SK-N-SH treated with all-trans-retinoic acid at 6 μM for 48 hours (cell line): ENCODE results near the gene MAP2K1.

Experiments
- CSRNP3 ChIP-seq: fragments of 250-450 bp; sonication (Bioruptor Pico); IDR thresholded peaks from 2 replicates; pipeline ENCODE4 v1.5.1; 2021; ENCODE audit warnings: mild to moderate bottlenecking, moderate library complexity
- ESRRG ChIP-seq: fragments of 250-450 bp; sonication (Bioruptor Pico); IDR thresholded peaks from 2 replicates; pipeline ENCODE4 v1.6.1; 2021; ENCODE audit warnings: mild to moderate bottlenecking
- POU6F1 ChIP-seq: fragments of 250-450 bp; sonication (Bioruptor Pico); IDR thresholded peaks from 2 replicates; pipeline ENCODE4 v1.8.0; 2021; ENCODE audit warnings: low read depth, mild to moderate bottlenecking, moderate library complexity, borderline replicate concordance
- SNAI2 ChIP-seq: fragments of 250-450 bp; sonication (Bioruptor Pico); IDR thresholded peaks from 2 replicates; pipeline ENCODE4 v1.5.0; 2020; ENCODE audit warnings: mild to moderate bottlenecking, moderate library complexity
- ZFP30 ChIP-seq: fragments of 450-650 bp; formaldehyde crosslinking; IDR thresholded peaks from 2 replicates; pipeline ENCODE4 v1.5.0; 2022; ENCODE audit warnings: mild to moderate bottlenecking, moderate library complexity
- ZNF70 ChIP-seq: fragments of 450-650 bp; formaldehyde crosslinking; IDR thresholded peaks from 2 replicates; pipeline ENCODE4 v1.5.0; 2020; ENCODE audit warnings: mild to moderate bottlenecking, moderate library complexity

GRCh38 chr15:66494262-66494661 is 107.5 kb downstream of the MAP2K1 start:
- no peak for TF ChIP-seq SNAI2 (CRISPR knock-in tag)
- TF ChIP-seq CSRNP3 (CRISPR knock-in tag), result no peak
- no peak for TF ChIP-seq ESRRG
- TF ChIP-seq ZFP30 (CRISPR knock-in tag), result no peak
- no peak for TF ChIP-seq ZNF70 (CRISPR knock-in tag)
- no peak for TF ChIP-seq POU6F1
